PC-9 (cell line): Measurements from ENCODE around the gene RDH13. TPM values are rescaled to one million over a fixed set of nuclear protein-coding genes. Genes with fewer than 3 reads are reported as not detected.

Experiments used
- BruUV-seq: library from RNA; stranded (reverse); fragments of 400-500 nt; replicated peaks from 2 replicates; lab custom pipeline; 2021; lab: Mats Ljungman, UMichigan
- CTCF ChIA-PET: fragments of 300-600 bp; sonication (Branson Sonifier 250); formaldehyde crosslinking; loops from one replicate; lab custom pipeline; 2022; ENCODE audit warnings: antibody characterized with exemption; lab: Charles Lee
- POLR2A ChIA-PET: fragments of 300-600 bp; sonication (Branson Sonifier 250); formaldehyde crosslinking; loops from one replicate; lab custom pipeline; 2022; ENCODE audit warnings: antibody characterized with exemption; ENCODE audit not compliant: unreplicated experiment; lab: Charles Lee
- DNase-seq, 2 experiments: peaks; one replicate each; pipeline versions ENCODE4 v3.0.0 to v3.0.0-alpha.2; 2015 to 2022; ENCODE audit warnings: mixed read lengths in 1 of 2
- H2AFZ ChIP-seq: fragments of 200-600 bp; sonication (generic); 2 replicates; pipeline ENCODE4 v1.8.1; 2017; ENCODE audit warnings: antibody characterized with exemption
- H3F3A ChIP-seq: fragments of 200-600 bp; sonication (generic); 2 replicates; pipeline ENCODE4 v1.8.1; 2017; ENCODE audit warnings: antibody characterized with exemption, mild to moderate bottlenecking, low read depth; ENCODE audit not compliant: insufficient read depth
- H3K27ac ChIP-seq: fragments of 200-600 bp; sonication (generic); 2 replicates; pipeline ENCODE4 v1.6.1; 2016; ENCODE audit warnings: mixed run types
- H3K27me3 ChIP-seq: fragments of 200-600 bp; sonication (generic); 2 replicates; pipeline ENCODE4 v1.6.1; 2016; ENCODE audit warnings: low read depth, mixed run types; ENCODE audit not compliant: insufficient read depth
- H3K36me3 ChIP-seq: fragments of 200-600 bp; sonication (generic); 2 replicates; pipeline ENCODE4 v1.6.1; 2016; ENCODE audit warnings: low read depth, mixed run types
- H3K4me1 ChIP-seq: fragments of 200-600 bp; sonication (generic); replicated peaks from 2 replicates; pipeline ENCODE4 v1.6.1; 2016; ENCODE audit warnings: mixed run types; ENCODE audit not compliant: insufficient read depth
- H3K4me2 ChIP-seq: fragments of 200-600 bp; sonication (generic); 2 replicates; pipeline ENCODE4 v1.6.1; 2017; ENCODE audit warnings: mixed run types
- H3K4me3 ChIP-seq: fragments of 200-600 bp; sonication (generic); 2 replicates; pipeline ENCODE4 v1.6.1; 2016; ENCODE audit warnings: mixed run types
- H3K79me2 ChIP-seq: fragments of 200-600 bp; sonication (generic); 2 replicates; pipeline ENCODE4 v1.6.1; 2017; ENCODE audit warnings: low read depth, mixed run types
- H3K9me2 ChIP-seq: fragments of 200-600 bp; sonication (generic); 2 replicates; pipeline ENCODE4 v1.8.1; 2017; ENCODE audit warnings: mild to moderate bottlenecking; ENCODE audit not compliant: insufficient read depth
- H3K9me3 ChIP-seq: fragments of 200-600 bp; sonication (generic); 2 replicates; pipeline ENCODE4 v1.8.1; 2016; ENCODE audit warnings: low read depth; ENCODE audit not compliant: insufficient read depth
- H4K20me1 ChIP-seq: fragments of 200-600 bp; sonication (generic); 2 replicates; pipeline ENCODE4 v1.8.1; 2017; ENCODE audit not compliant: insufficient read depth
- EZH2 ChIP-seq: fragments of 200-600 bp; sonication (generic); IDR thresholded peaks from 2 replicates; pipeline ENCODE4 v1.8.0; 2017; ENCODE audit warnings: antibody characterized with exemption, low read depth
- intact Hi-C: fragments of 100-400 bp; cut with micrococcal nuclease; formaldehyde crosslinking; loops from one replicate; pipeline ENCODE4 v1.10.0; 2022; ENCODE audit not compliant: unreplicated experiment
- total RNA-seq: library from RNA; stranded (reverse); gene quantifications from 2 replicates; pipeline ENCODE4 v1.2.3, GENCODE V29; 2021
- TF ChIP-seq, protein P1 (sequence below): fragments of 200-600 bp; sonication (generic); conservative IDR thresholded peaks from 2 replicates; pipeline ENCODE4 v1.6.1; 2017; ENCODE audit warnings: mixed run types, antibody characterized with exemption, mild to moderate bottlenecking, moderate library complexity

Gene RDH13
- total RNA-seq, 1 experiment from 2014 or later = 39.8 TPM

DNA sequence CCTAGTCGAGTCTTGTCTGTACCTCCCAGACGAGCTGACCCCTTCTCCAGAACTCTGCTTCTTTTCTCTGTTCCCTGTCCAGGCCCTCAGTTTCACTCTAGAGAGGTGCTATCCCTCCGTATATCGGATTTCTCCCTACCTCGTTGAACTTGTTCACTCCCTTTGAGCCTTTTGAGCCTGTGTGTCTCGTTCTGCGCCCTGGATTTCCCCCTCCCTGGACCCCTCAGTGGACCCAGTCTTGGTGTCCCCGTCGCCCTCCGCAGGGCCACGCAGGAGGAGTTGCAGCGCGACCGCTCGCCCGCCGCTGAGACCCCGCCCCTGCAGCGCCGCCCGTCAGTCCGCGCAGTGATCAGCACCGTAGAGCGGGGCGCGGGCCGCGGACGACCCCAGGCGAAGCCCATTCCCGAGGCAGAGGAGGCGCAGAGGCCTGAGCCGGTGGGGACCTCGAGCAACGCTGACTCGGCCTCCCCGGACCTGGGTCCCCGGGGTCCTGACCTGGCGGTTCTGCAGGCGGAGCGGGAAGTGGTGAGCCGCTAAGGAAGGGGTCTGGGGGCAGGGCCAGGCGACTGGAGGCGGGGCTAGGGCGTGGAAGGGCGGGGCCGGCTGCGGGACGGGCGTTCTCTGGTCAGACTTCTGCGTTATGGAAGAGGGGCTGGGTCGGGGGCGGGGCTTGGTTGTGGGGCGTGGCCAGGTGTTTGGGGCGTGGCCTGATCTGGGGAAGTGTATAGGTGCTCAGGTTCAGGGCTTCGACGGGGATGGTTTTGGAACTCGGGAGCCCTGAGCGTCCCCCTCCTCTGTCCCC is 18.2 kb upstream of the RDH13 start:
- Histone ChIP-seq H3K4me1 (peaks cover 9% of the 10 kb centered on the region), H3K79me2 (peaks cover 10% of the 10 kb centered on the region; the same call in 1 of the 2 replicates), H2AFZ (no peak overlapping the region), H3F3A (peaks cover 74% of the 10 kb centered on the region; the same call in 1 of the 2 replicates), H3K4me3 (no peak overlapping the region), H4K20me1 (peaks cover 10% of the 10 kb centered on the region; the same call in 1 of the 2 replicates), H3K9me2 (no peaks in the 10 kb centered on the region), H3K36me3 (peaks cover 10% of the 10 kb centered on the region; the same call in 1 of the 2 replicates), H3K4me2 (no peak overlapping the region), H3K27ac (no peak overlapping the region), H3K27me3 (no peaks in the 10 kb centered on the region), H3K9me3 (no peaks in the 10 kb centered on the region)
- ChIA-PET POLR2A (interaction anchor here (0.5 to 0.9 kb wide), 2 partner anchors 13 to 24 kb away, joined by 7 to 19 read pairs; no protein-coding TSS in a partner anchor), CTCF (no interaction called here)
- BruUV-seq = no TSS peak
- no peak for TF ChIP-seq EZH2
- TF ChIP-seq, protein P1, sequence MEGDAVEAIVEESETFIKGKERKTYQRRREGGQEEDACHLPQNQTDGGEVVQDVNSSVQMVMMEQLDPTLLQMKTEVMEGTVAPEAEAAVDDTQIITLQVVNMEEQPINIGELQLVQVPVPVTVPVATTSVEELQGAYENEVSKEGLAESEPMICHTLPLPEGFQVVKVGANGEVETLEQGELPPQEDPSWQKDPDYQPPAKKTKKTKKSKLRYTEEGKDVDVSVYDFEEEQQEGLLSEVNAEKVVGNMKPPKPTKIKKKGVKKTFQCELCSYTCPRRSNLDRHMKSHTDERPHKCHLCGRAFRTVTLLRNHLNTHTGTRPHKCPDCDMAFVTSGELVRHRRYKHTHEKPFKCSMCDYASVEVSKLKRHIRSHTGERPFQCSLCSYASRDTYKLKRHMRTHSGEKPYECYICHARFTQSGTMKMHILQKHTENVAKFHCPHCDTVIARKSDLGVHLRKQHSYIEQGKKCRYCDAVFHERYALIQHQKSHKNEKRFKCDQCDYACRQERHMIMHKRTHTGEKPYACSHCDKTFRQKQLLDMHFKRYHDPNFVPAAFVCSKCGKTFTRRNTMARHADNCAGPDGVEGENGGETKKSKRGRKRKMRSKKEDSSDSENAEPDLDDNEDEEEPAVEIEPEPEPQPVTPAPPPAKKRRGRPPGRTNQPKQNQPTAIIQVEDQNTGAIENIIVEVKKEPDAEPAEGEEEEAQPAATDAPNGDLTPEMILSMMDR = no peak
- DNase-seq = no peak
- intact Hi-C loops = no loop called here

DNA sequence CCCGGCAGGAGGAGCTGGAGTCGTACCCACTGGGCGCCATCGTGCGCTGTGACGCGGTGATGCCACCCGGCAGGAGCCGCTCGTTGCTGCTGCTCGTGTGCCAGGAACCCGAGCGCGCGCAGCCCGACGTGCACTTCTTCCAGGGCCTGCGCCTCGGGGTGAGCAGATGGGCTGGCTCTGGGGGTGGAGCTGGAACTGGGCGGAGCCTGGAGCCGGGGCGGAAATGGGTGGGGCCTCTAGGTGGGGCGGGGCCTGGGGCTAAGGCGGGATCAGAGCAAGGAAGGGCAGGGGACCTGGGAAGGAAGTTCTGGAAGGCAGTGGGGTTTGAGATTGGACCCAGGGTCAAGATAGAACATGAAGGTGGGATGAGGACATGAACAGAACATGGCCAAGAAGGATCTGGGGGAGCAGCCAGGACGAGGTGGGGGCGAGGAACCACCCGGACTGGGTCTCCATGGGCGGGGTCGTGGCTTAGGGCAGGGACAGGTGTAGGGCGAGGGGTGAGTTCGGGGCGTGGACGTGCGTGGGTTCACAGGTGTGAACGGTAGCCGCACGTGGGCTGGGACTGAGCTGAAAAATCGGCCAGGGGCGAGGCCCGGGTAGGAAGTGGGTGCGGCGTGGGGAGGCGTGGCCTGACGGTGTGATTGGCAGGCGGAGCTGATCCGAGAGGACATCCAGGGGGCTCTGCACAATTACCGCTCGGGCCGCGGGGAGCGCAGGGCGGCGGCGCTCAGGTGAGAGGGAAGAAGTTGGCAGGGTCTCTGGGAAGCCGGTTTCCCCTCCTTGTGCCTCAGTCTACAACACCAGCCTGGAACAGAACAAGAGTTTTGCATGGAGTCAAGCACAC is 17.4 kb upstream of the RDH13 start:
- peaks cover 12% of the 10 kb centered on the region for H3K4me1 ChIP-seq
- BruUV-seq = no TSS peak
- H3K9me3 ChIP-seq = no peaks in the 10 kb centered on the region
- H3K36me3 ChIP-seq = peaks cover 10% of the 10 kb centered on the region; the same call in 1 of the 2 replicates
- H3F3A ChIP-seq = peaks cover 69% of the 10 kb centered on the region
- no peak for DNase-seq
- intact Hi-C loops = no loop called here
- H3K9me2 ChIP-seq = no peaks in the 10 kb centered on the region
- no peak overlapping the region for H2AFZ ChIP-seq
- H3K79me2 ChIP-seq = peaks cover 10% of the 10 kb centered on the region; the same call in 1 of the 2 replicates
- CTCF ChIA-PET = interaction anchor here (0.6 kb wide), 1 partner anchor 37 kb away, joined by 8 read pairs; the partner anchor contains the start of gene PPP1R12C
- TF ChIP-seq EZH2 = no peak
- TF ChIP-seq, protein P1 = no peak
- H3K4me3 ChIP-seq = no peak overlapping the region
- no peaks in the 10 kb centered on the region for H3K27me3 ChIP-seq
- peaks cover 10% of the 10 kb centered on the region; the same call in 1 of the 2 replicates for H4K20me1 ChIP-seq
- H3K27ac ChIP-seq = no peak overlapping the region
- no peak overlapping the region for H3K4me2 ChIP-seq
- POLR2A ChIA-PET = interaction anchor here (0.5 to 0.9 kb wide), 2 partner anchors 12 to 25 kb away, joined by 7 to 19 read pairs; no protein-coding TSS in a partner anchor
